Measurements from ENCODE around the gene WDR49. TPM values are rescaled to one million over a fixed set of nuclear protein-coding genes. Genes with fewer than 3 reads are reported as not detected.

Gene WDR49
- total and polyA plus RNA-seq, 2 donors (not counting 1 experiment from before 2014, with no cell fraction given) = 0.88 to 1.4 TPM

- intact Hi-C loops (cut with micrococcal nuclease) = no loop called here
- TF ChIP-seq EZH2 (IDR thresholded peaks at IDR 0.05; ENCODE audit: borderline replicate concordance, insufficient read depth, low read depth, low read length, poor library complexity, severe bottlenecking) (no peak), CTCF (IDR thresholded peaks at IDR 0.05) (no peak)
- no peaks in the 10 kb centered on the region for H3K27me3 Mint-ChIP-seq
- H2AFZ ChIP-seq (ENCODE audit: insufficient read depth, low read depth, low read length, poor library complexity, severe bottlenecking) = no peak overlapping the region
- no peak overlapping the region for H3K9ac ChIP-seq (ENCODE audit: low read length)
- CTCF ChIA-PET = no interaction called here
- H3K4me2 ChIP-seq (replicated peaks; ENCODE audit: low read depth, low read length, poor library complexity, severe bottlenecking) = no peak overlapping the region
- no peaks in the 10 kb centered on the region for H3K27me3 ChIP-seq (replicated peaks in 1 of 4; ENCODE audit: control extremely low read depth in 1 of 4, control insufficient read depth in 3 of 4, insufficient read depth in 4 of 4, low read length in 3 of 4)
- H3K36me3 ChIP-seq (replicated peaks in 1 of 2; ENCODE audit: control extremely low read depth in 1 of 2, control insufficient read depth in 1 of 2, extremely low read depth in 1 of 2, insufficient read depth in 2 of 2, low read length in 1 of 2) = no peaks in the 10 kb centered on the region
- H3K4me3 Mint-ChIP-seq = no peak overlapping the region
- no peaks in the 10 kb centered on the region for H3K4me1 Mint-ChIP-seq
- no peak overlapping the region for H3K27ac Mint-ChIP-seq
- H4K20me1 ChIP-seq (ENCODE audit: control insufficient read depth, insufficient read depth, low read length, poor library complexity, severe bottlenecking) = no peaks in the 10 kb centered on the region
- no peaks in the 10 kb centered on the region for H3K4me1 ChIP-seq (ENCODE audit: control insufficient read depth in 2 of 2, insufficient read depth in 2 of 2, low read length in 2 of 2)
- H3K79me2 ChIP-seq (ENCODE audit: control insufficient read depth, insufficient read depth, low read length) = no peaks in the 10 kb centered on the region
- H3K27ac ChIP-seq (ENCODE audit: low read length in 2 of 2) = no peak overlapping the region
- DNase-seq (no peak), ATAC-seq (ENCODE audit: low read depth) (no peak)
- POLR2A ChIA-PET = no interaction called here
- H3K9me3 ChIP-seq (ENCODE audit: control extremely low read depth in 1 of 3, control insufficient read depth in 2 of 3, insufficient read depth in 1 of 3, low read length in 2 of 3) = no peaks in the 10 kb centered on the region
- H3K4me3 ChIP-seq (ENCODE audit: control extremely low read depth in 1 of 5, extremely low read depth in 1 of 5, insufficient read depth in 1 of 5, low read depth in 2 of 5, low read length in 4 of 5) = no peak overlapping the region
- H3K9me3 Mint-ChIP-seq (ENCODE audit: insufficient read depth) = peaks cover 3% of the 10 kb centered on the region
- 78% methylated on average over 3 of the region's 7 CpGs for WGBS (ENCODE audit: insufficient coverage)
Measured at GRCh38 chr3:167575000-167575600, 78.6 kb downstream of the WDR49 start.

GRCh38 chr3:167572991-167573390 lies 80.8 kb downstream of the WDR49 start:
- no peak overlapping the region for H3K4me2 ChIP-seq (replicated peaks; ENCODE audit: low read depth, low read length, poor library complexity, severe bottlenecking)
- no peak overlapping the region for H3K4me3 ChIP-seq (ENCODE audit: control extremely low read depth in 1 of 5, extremely low read depth in 1 of 5, insufficient read depth in 1 of 5, low read depth in 2 of 5, low read length in 4 of 5)
- H3K4me1 ChIP-seq (ENCODE audit: control insufficient read depth in 2 of 2, insufficient read depth in 2 of 2, low read length in 2 of 2) = no peaks in the 10 kb centered on the region
- ChIA-PET CTCF (no interaction called here), POLR2A (no interaction called here)
- no peaks in the 10 kb centered on the region for H3K9me3 ChIP-seq (ENCODE audit: control extremely low read depth in 1 of 3, control insufficient read depth in 2 of 3, insufficient read depth in 1 of 3, low read length in 2 of 3)
- TF ChIP-seq CTCF (IDR thresholded peaks at IDR 0.05) (no peak), EZH2 (IDR thresholded peaks at IDR 0.05; ENCODE audit: borderline replicate concordance, insufficient read depth, low read depth, low read length, poor library complexity, severe bottlenecking) (no peak)
- WGBS (ENCODE audit: insufficient coverage) = 68% methylated on average over 2 of the region's 2 CpGs
- Mint-ChIP-seq H3K4me3 (no peak overlapping the region), H3K4me1 (no peaks in the 10 kb centered on the region), H3K27me3 (no peaks in the 10 kb centered on the region), H3K9me3 (ENCODE audit: insufficient read depth) (no peaks in the 10 kb centered on the region), H3K27ac (no peak overlapping the region)
- no peak overlapping the region for H3K27ac ChIP-seq (ENCODE audit: low read length in 2 of 2)
- H3K27me3 ChIP-seq (replicated peaks in 1 of 4; ENCODE audit: control extremely low read depth in 1 of 4, control insufficient read depth in 3 of 4, insufficient read depth in 4 of 4, low read length in 3 of 4) = no peaks in the 10 kb centered on the region
- DNase-seq = no peak
- no peaks in the 10 kb centered on the region for H4K20me1 ChIP-seq (ENCODE audit: control insufficient read depth, insufficient read depth, low read length, poor library complexity, severe bottlenecking)
- no peaks in the 10 kb centered on the region for H3K79me2 ChIP-seq (ENCODE audit: control insufficient read depth, insufficient read depth, low read length)
- no peak overlapping the region for H2AFZ ChIP-seq (ENCODE audit: insufficient read depth, low read depth, low read length, poor library complexity, severe bottlenecking)
- no peak for ATAC-seq (ENCODE audit: low read depth)
- no peak overlapping the region for H3K9ac ChIP-seq (ENCODE audit: low read length)
- intact Hi-C loops (cut with micrococcal nuclease) = no loop called here
- H3K36me3 ChIP-seq (replicated peaks in 1 of 2; ENCODE audit: control extremely low read depth in 1 of 2, control insufficient read depth in 1 of 2, extremely low read depth in 1 of 2, insufficient read depth in 2 of 2, low read length in 1 of 2) = no peaks in the 10 kb centered on the region

Measured in B cell (primary cell).